Stimulated activated CD4-positive, alpha-beta T cell treated with anti-CD3 and anti-CD28 coated beads, TNF-alpha, amount 100 ng/mL, for 48 hours (primary cell): Measurements from ENCODE around the gene ZNF487.

Experiments
- DNase-seq, 3 donors: peaks; one replicate each; pipeline ENCODE4 v3.0.0-alpha.2; 2020; ENCODE audit warnings: low read depth in 3 of 3

The ZNF487 gene

DNA sequence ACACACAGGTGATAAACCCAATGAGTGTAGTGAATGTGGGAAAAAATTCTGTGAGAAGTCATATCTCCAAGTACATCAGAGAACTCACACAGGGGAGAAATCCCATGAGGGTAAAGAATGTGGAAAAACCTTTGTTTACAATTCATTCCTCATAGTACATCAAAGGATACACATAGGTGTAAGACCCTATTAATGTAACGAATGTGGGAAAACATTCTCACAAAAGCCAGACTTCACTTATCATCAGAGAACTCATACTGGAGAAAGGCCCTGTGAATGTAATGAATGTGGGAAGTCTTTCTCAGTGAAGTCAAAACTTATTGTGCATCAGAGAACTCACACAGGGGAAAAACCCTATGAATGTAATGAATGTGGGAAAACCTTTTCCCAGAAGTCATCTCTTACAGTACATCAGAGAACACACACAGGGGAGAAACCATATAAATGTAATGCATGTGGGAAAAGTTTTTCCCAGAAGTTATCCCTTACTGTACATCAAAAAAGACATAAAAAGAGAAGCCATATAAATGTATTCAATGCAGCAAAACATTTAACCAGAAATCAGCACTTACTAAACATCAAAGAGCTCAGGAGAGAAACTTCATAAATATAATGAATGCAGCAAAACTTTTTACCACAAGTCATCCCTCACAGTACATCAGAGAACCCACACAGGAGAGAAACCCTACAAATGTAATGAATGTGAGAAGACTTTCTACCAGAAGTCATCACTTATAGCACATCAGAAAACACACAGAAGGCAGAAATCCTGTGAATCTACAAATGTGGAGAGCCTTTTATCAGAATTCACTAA, 87.7 kb downstream of the ZNF487 start:
- DNase-seq, result no peak
